H9 (cell line): ENCODE results near the gene ZSWIM6. TPM values are rescaled to one million over a fixed set of nuclear protein-coding genes. Genes with fewer than 3 reads are reported as not detected.

ENCODE experiments used
- DNase-seq: peaks from one replicate; pipeline ENCODE4 v3.0.0-alpha.2; 2017
- H2AFZ ChIP-seq: one replicate; pipeline ENCODE4 v1.6.1; 2013; ENCODE audit warnings: mild to moderate bottlenecking, low read length, control low read depth, moderate library complexity
- H2AK5ac ChIP-seq: 2 replicates; pipeline ENCODE4 v1.6.1; 2013; ENCODE audit warnings: low read length, control low read depth, mixed read lengths; ENCODE audit not compliant: insufficient read length
- H2BK120ac ChIP-seq: one replicate; pipeline ENCODE4 v1.6.1; 2013; ENCODE audit warnings: low read depth, mild to moderate bottlenecking, low read length, control low read depth, inconsistent platforms; ENCODE audit not compliant: poor library complexity, severe bottlenecking
- H2BK12ac ChIP-seq: 2 replicates; pipeline ENCODE4 v1.6.1; 2013; ENCODE audit warnings: low read length, control low read depth, mixed read lengths, low read depth; ENCODE audit not compliant: insufficient read length
- H2BK15ac ChIP-seq: 2 replicates; pipeline ENCODE4 v1.6.1; 2013; ENCODE audit warnings: low read depth, low read length, control low read depth
- H2BK20ac ChIP-seq: one replicate; pipeline ENCODE4 v1.6.1; 2013; ENCODE audit warnings: low read depth, mild to moderate bottlenecking, low read length, control low read depth, inconsistent platforms; ENCODE audit not compliant: poor library complexity, severe bottlenecking
- H2BK5ac ChIP-seq: 2 replicates; pipeline ENCODE4 v1.6.1; 2013; ENCODE audit warnings: low read length, control low read depth, mixed read lengths; ENCODE audit not compliant: insufficient read length
- H3K14ac ChIP-seq: 2 replicates; pipeline ENCODE4 v1.6.1; 2013; ENCODE audit warnings: low read length, control low read depth; ENCODE audit not compliant: insufficient read depth
- H3K18ac ChIP-seq: 2 replicates; pipeline ENCODE4 v1.6.1; 2013; ENCODE audit warnings: low read depth, mild to moderate bottlenecking, mixed read lengths, low read length, control low read depth; ENCODE audit not compliant: insufficient read length
- H3K23ac ChIP-seq: 2 replicates; pipeline ENCODE4 v1.6.1; 2013; ENCODE audit warnings: low read length, control low read depth, mixed read lengths, low read depth; ENCODE audit not compliant: insufficient read length
- H3K23me2 ChIP-seq: 2 replicates; pipeline ENCODE4 v1.6.1; 2013; ENCODE audit warnings: low read depth, mild to moderate bottlenecking, mixed read lengths, low read length, control low read depth; ENCODE audit not compliant: insufficient read length, poor library complexity, severe bottlenecking
- H3K27ac ChIP-seq: 2 replicates; pipeline ENCODE4 v1.5.1; 2013; ENCODE audit warnings: low read length, control low read depth, mixed read lengths, low read depth; ENCODE audit not compliant: insufficient read length
- H3K27me3 ChIP-seq: 2 replicates; pipeline ENCODE4 v1.6.1; 2013; ENCODE audit warnings: low read length, control low read depth, inconsistent platforms; ENCODE audit not compliant: insufficient read depth
- H3K4ac ChIP-seq: 2 replicates; pipeline ENCODE4 v1.6.1; 2013; ENCODE audit warnings: low read depth, mild to moderate bottlenecking, control low read depth, inconsistent platforms, low read length, moderate library complexity
- H3K4me1 ChIP-seq: 2 replicates; pipeline ENCODE4 v1.6.1; 2013; ENCODE audit warnings: low read length, control low read depth, inconsistent platforms; ENCODE audit not compliant: insufficient read depth
- H3K4me2 ChIP-seq: 2 replicates; pipeline ENCODE4 v1.6.1; 2013; ENCODE audit warnings: low read length, control low read depth, mixed read lengths; ENCODE audit not compliant: insufficient read length, insufficient read depth
- H3K56ac ChIP-seq: 2 replicates; pipeline ENCODE4 v1.6.1; 2013; ENCODE audit warnings: low read depth, mild to moderate bottlenecking, mixed read lengths, low read length, control low read depth; ENCODE audit not compliant: insufficient read length
- H3K79me1 ChIP-seq: 2 replicates; pipeline ENCODE4 v1.6.1; 2013; ENCODE audit warnings: low read depth, mild to moderate bottlenecking, moderate library complexity, low read length, control low read depth, inconsistent platforms; ENCODE audit not compliant: insufficient read depth, poor library complexity, severe bottlenecking
- H3K79me2 ChIP-seq: 2 replicates; pipeline ENCODE4 v1.6.1; 2013; ENCODE audit warnings: low read length, control low read depth, inconsistent platforms; ENCODE audit not compliant: insufficient read depth
- H3K9ac ChIP-seq: 2 replicates; pipeline ENCODE4 v1.6.1; 2013; ENCODE audit warnings: low read length, control low read depth, mixed read lengths; ENCODE audit not compliant: insufficient read length; ENCODE audit errors: extremely low read depth
- H3K9me3 ChIP-seq: one replicate; pipeline ENCODE4 v1.6.1; 2013; ENCODE audit warnings: low read depth, low read length, inconsistent platforms; ENCODE audit not compliant: control insufficient read depth
- H3T11ph ChIP-seq: one replicate; pipeline ENCODE4 v1.6.1; 2013; ENCODE audit warnings: mild to moderate bottlenecking, low read length, control low read depth, inconsistent platforms
- H4K20me1 ChIP-seq: one replicate; pipeline ENCODE4 v1.6.1; 2013; ENCODE audit not compliant: control insufficient read depth, insufficient read length, insufficient read depth
- H4K5ac ChIP-seq: 2 replicates; pipeline ENCODE4 v1.6.1; 2013; ENCODE audit warnings: low read depth, mild to moderate bottlenecking, mixed read lengths, low read length, control low read depth; ENCODE audit not compliant: insufficient read length
- H4K8ac ChIP-seq: replicated peaks from 2 replicates; pipeline ENCODE4 v1.6.1; 2013; ENCODE audit warnings: low read length, control low read depth, mixed read lengths, low read depth; ENCODE audit not compliant: insufficient read length
- H4K91ac ChIP-seq: 2 replicates; pipeline ENCODE4 v1.6.1; 2013; ENCODE audit warnings: low read depth, mild to moderate bottlenecking, moderate library complexity, mixed read lengths, low read length, control low read depth; ENCODE audit not compliant: insufficient read length
- H3K27ac Mint-ChIP-seq, 3 experiments: 2 replicates in 2 of 3; 3 replicates in 1 of 3; pipeline ENCODE4 v1.8.0; 2020 to 2021; ENCODE audit warnings: mixed read lengths in 3 of 3, mild to moderate bottlenecking in 1 of 3, moderate library complexity in 1 of 3
- H3K27me3 Mint-ChIP-seq: 2 replicates; pipeline ENCODE4 v1.8.0; 2021; ENCODE audit warnings: low read depth, mild to moderate bottlenecking, moderate library complexity, mixed read lengths
- H3K36me3 Mint-ChIP-seq, 3 experiments: 2 replicates in 2 of 3; 3 replicates in 1 of 3; pipeline ENCODE4 v1.8.0; 2020 to 2021; ENCODE audit warnings: low read depth in 3 of 3, mixed read lengths in 3 of 3; ENCODE audit not compliant: insufficient read depth in 1 of 3
- H3K4me1 Mint-ChIP-seq, 2 experiments: 2 replicates each; pipeline ENCODE4 v1.8.0; 2020; ENCODE audit warnings: mixed read lengths in 2 of 2
- H3K4me3 Mint-ChIP-seq, 2 experiments: 2 replicates in 1 of 2; 3 replicates in 1 of 2; pipeline ENCODE4 v1.8.0; 2020 to 2021; ENCODE audit warnings: mild to moderate bottlenecking in 2 of 2, mixed read lengths in 2 of 2, moderate library complexity in 1 of 2
- H3K9me3 Mint-ChIP-seq, 2 experiments: 2 replicates in 1 of 2; 3 replicates in 1 of 2; pipeline ENCODE4 v1.8.0; 2020; ENCODE audit warnings: mild to moderate bottlenecking in 2 of 2, mixed read lengths in 2 of 2, moderate library complexity in 1 of 2
- CTCF ChIP-seq: fragments of 200-600 bp; sonication (generic); conservative IDR thresholded peaks from 3 replicates; pipeline ENCODE4 v1.8.0; 2021; ENCODE audit warnings: antibody characterized with exemption, mild to moderate bottlenecking
- WGBS: extraction: QIAGEN DNeasy Blood & Tissue Kit; methylation state at CpG from one replicate; pipeline ENCODE4 v1.1.7; 2013; ENCODE audit warnings: missing lambda C conversion rate, low lambda C conversion rate, mixed read lengths; ENCODE audit not compliant: insufficient read length; ENCODE audit errors: extremely low coverage; 5-methylcytosine and 5-hydroxymethylcytosine counted together
- total RNA-seq: library from RNA; stranded (reverse); gene quantifications from 2 replicates; pipeline ENCODE4 v1.2.1, GENCODE V29; 2021

Gene ZSWIM6
- total RNA-seq, 1 experiment from 2014 or later, result 11.5 TPM

- Mint-ChIP-seq H3K9me3 (no peaks in the 10 kb centered on the region), H3K4me1 (peaks cover 0 to 2% of the 10 kb centered on the region in 2 experiments; a peak in 1 of 4 replicates), H3K27me3 (no peaks in the 10 kb centered on the region; the same call in 1 of the 2 replicates), H3K4me3 (no peak overlapping the region), H3K27ac (no peak overlapping the region), H3K36me3 (peaks cover 0 to 3% (median 0%) of the 10 kb centered on the region in 3 experiments; a peak in 1 of 7 replicates)
- Histone ChIP-seq H3K4me1 (no peaks in the 10 kb centered on the region), H3K79me2 (no peaks in the 10 kb centered on the region), H3K27me3 (no peaks in the 10 kb centered on the region), H3K27ac (no peak overlapping the region), H3K4me2 (no peak overlapping the region), H2BK12ac (no peak overlapping the region), H3T11ph (no peak overlapping the region), H4K20me1 (no peaks in the 10 kb centered on the region), H4K91ac (no peak overlapping the region), H3K14ac (no peak overlapping the region; the same call in 1 of the 2 replicates), H3K23ac (no peak overlapping the region), H3K9me3 (no peaks in the 10 kb centered on the region), H2BK5ac (no peak overlapping the region), H4K8ac (no peak overlapping the region), H3K79me1 (no peaks in the 10 kb centered on the region), H2BK15ac (no peak overlapping the region), H2AK5ac (no peak overlapping the region), H3K18ac (no peak overlapping the region), H3K9ac (no peak overlapping the region), H3K56ac (no peak overlapping the region), H2AFZ (no peak overlapping the region), H3K4ac (no peak overlapping the region), H2BK120ac (no peak overlapping the region), H2BK20ac (no peak overlapping the region), H4K5ac (no peak overlapping the region), H3K23me2 (no peaks in the 10 kb centered on the region)
- no peak for TF ChIP-seq CTCF
- no CpG with 5 or more reads among the region's 6 CpGs for WGBS
- DNase-seq, result no peak
These were observed 243.5 kb downstream of the ZSWIM6 start for GRCh38 chr5:61575581-61575980.
